AG10803 (cell line): ENCODE data around the gene BTBD16.

Experiments
- DNase-seq: peaks from one replicate; pipeline ENCODE4 v3.0.0; 2010; ENCODE audit warnings: low read depth
- H3K4me3 ChIP-seq: 2 replicates; pipeline ENCODE4 v1.5.1; 2011; ENCODE audit warnings: mild to moderate bottlenecking, low read length, control low read depth
- TF ChIP-seq, protein P1 (sequence below): conservative IDR thresholded peaks from 2 replicates; pipeline ENCODE4 v1.5.1; 2011; ENCODE audit warnings: mild to moderate bottlenecking, low read length, control low read depth, inconsistent platforms

The BTBD16 gene

DNA sequence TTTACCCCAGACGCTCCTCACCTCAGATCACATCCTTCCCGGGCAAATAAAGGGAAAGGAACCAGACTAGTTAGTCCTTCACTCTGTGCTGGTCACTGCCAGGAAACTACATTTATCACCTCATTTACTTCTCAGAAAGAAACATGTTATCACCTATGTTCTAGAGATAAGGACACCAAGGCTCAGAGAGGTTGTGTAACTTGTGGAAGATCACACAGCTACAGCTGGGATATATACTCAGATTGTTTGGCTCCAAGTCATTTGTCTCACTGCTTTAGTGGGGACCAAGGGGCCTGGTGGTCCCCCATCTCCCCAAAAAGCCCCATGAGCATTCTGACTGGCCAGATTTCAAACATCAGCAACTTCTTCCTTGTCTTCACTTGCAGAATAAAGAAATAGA is 17.5 kb upstream of the BTBD16 start:
- DNase-seq = no peak
- TF ChIP-seq, protein P1, sequence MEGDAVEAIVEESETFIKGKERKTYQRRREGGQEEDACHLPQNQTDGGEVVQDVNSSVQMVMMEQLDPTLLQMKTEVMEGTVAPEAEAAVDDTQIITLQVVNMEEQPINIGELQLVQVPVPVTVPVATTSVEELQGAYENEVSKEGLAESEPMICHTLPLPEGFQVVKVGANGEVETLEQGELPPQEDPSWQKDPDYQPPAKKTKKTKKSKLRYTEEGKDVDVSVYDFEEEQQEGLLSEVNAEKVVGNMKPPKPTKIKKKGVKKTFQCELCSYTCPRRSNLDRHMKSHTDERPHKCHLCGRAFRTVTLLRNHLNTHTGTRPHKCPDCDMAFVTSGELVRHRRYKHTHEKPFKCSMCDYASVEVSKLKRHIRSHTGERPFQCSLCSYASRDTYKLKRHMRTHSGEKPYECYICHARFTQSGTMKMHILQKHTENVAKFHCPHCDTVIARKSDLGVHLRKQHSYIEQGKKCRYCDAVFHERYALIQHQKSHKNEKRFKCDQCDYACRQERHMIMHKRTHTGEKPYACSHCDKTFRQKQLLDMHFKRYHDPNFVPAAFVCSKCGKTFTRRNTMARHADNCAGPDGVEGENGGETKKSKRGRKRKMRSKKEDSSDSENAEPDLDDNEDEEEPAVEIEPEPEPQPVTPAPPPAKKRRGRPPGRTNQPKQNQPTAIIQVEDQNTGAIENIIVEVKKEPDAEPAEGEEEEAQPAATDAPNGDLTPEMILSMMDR = no peak
- H3K4me3 ChIP-seq = no peak overlapping the region

DNA sequence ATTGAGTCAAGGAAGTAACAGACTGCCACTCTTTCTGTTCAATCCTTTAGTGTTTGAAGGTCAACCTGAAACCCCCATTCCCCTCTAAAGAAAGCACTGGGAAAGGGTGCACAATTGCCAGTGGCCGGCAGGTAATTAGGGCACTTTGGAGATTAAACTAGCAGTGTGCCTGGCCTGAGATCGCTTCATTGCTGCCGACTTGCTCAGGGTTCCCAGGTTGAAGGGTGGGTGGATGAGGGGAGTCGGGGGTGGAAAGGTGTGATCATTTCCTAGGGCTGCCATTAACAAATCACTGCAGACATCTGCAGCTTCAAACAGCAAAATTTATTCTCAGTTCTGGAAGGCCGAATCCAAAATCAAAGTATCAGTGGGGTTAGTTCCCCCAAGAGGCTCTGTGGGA is 16.3 kb upstream of the BTBD16 start:
- no peak overlapping the region for H3K4me3 ChIP-seq
- no peak for DNase-seq
- TF ChIP-seq, protein P1 = no peak

DNA sequence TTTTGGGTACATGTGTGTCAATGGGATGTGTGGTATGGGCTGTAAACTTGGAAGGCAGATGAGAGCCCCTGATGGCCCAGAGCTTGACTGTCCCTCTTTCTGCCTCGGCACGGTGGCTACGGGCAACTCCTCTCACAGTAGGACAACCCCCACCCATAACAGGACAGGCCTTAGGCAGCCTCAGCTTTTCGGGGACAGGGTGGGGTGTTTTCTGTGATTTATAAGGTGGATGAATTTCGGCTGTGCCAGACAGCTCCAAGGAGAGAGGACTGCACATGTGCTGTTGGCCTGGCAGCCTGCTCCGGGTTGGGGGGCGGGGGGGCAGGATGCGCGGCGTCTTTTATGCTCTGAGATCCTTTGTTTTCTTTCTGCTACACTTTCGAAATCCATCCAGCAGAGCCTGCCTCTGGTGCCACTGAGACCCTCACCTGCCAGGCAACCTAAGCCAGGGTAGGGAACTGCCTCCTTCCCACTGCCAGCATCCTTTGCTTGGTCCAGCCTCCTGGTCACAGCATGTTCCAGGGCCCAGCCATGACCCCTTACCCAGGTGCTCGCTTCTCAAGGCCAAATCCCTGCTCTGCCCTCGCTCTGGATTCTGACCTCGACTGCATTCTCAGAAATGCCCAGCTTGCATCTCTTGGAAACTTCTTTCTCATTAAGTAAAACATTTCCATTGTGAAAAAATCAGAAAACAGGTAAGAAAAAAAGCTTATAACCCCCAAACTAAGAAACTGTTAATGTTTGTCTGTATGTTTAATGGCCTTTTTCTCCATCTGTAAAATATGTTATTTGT is 15.4 kb upstream of the BTBD16 start:
- TF ChIP-seq, protein P1 = no peak
- DNase-seq = no peak
- no peak overlapping the region for H3K4me3 ChIP-seq

DNA sequence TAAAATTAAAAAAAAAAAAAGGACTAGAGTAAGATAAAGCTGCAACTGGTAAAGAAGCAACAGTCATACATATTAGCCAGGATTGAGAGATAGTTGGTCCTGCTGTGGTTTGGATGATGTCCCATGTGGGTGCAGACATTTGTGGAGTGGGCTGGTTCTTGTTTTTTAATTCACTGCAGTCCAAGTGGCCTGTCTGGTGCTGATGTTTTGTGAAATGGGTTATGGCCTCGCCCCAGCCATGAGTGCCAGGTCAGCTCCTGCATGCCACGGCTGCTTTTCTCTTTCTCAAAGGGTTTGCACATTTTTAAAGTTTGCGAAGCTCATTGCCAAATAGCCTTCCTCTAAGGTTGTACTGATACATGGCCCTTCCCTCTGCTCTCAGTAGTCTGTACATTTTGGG is 14.1 kb upstream of the BTBD16 start:
- TF ChIP-seq, protein P1 = no peak
- peak; percentile 76 for DNase-seq

DNA sequence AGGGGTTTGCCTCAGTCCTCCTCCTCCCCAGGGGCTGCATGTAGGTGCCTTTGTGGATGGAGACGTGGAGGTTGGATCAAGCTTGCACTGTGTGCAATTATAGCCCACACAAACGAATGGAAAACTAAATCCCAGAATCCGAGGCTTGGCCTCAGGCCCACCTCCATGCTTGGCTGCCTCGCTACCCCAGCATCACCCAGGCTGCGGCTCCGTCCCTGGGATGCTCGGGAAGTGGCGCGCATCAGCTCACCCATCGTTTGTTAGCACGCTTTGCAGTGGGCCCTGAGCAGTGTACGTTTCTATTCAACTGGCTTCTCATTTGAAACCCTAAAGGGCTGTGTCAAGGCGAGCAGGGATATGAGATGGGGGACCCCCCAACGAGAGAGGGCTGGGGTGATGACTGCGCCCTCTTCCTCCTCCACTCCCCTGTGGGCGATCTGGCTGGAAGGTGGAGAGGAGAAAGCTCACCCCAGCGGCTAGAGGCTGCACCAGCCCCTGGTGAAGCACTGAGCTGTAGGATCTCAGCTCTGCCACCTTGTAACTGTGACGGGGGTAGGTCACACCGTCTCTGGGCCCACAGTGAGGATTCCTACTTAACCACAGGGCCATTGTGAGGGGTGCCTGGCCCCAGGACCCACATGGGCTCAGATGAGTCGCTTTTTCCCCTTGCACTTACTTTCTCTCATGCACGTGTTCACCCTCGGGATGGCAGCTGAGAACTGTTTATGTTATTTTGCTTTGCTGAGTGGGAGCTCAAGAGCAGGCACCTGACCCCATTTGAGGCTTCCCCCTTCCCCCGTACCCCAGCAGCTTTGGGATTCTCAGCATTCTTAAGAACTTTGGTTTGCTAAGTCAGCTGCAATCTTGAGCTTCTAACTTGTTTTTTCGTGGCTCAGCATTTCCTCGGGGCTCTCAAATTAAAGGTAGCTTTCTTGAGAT is 12.7 kb upstream of the BTBD16 start:
- DNase-seq = peak; percentile 49
- TF ChIP-seq, protein P1 = no peak
- H3K4me3 ChIP-seq = no peak overlapping the region

More for the DNA sequence above, 14.1 kb upstream of the BTBD16 start:
- no peak overlapping the region for H3K4me3 ChIP-seq

- DNase-seq = no peak
- TF ChIP-seq, protein P1 = no peak
- H3K4me3 ChIP-seq = no peak overlapping the region
Observed at GRCh38 chr10:122259075-122259466, 12.0 kb upstream of the BTBD16 start.

DNA sequence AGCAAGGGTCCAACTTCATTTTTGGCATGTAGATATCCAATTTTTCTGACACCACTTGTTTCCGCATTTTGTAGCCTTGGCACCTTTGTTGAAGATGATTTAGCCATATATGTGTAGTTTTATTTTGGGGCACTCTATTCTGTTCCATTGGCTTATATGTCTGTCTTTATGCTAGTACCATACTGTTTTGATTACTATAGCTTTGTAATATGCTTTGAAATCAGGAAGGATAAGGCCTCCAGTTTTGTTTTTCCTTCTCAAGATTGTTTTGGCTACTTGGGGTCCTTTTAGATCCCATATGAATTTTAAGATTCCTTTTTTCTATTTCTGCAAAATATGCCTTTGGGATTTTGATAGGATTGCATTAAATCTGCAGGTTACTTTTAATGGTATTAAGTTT is 9.5 kb upstream of the BTBD16 start:
- H3K4me3 ChIP-seq = no peak overlapping the region
- no peak for DNase-seq
- TF ChIP-seq, protein P1 = no peak
